ENCODE measurements around the gene CCDC149. TPM values are rescaled to one million over a fixed set of nuclear protein-coding genes. Genes with fewer than 3 reads are reported as not detected.

The CCDC149 gene
- total and polyA plus RNA-seq, 12 donors: 6.1 to 17.7 (median 9.3) TPM

DNA sequence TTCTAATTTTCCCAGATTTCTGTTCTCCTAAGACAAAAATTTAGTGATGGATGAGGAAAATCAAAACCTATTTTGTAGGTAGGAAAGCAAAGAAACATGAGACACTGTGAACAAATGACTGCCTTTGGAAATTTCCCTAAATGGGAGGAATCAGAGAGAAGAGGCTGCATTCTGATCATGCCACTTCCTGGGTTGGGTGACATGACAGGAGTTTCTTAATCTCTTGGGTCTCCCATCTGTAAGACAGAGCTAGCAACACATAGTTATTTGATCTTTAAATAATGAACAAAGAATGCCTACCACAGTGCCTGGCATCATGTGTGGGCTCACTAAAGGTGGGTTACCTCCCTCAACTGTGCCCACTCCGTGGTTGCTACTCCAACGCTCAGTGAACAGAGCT, 57.1 kb downstream of the CCDC149 start:
- Histone ChIP-seq H3K9me3 (no peaks in the 10 kb centered on the region), H3K27ac (no peak overlapping the region), H3K27me3 (no peaks in the 10 kb centered on the region), H3K4me1 (peaks cover 11 to 40% (median 21%) of the 10 kb centered on the region in 9 donors), H3K36me3 (peaks cover 0 to 13% (median 0%) of the 10 kb centered on the region in 9 donors), H3K4me3 (no peak overlapping the region)
- 98 to 100% methylated on average over 2 of the region's 2 CpGs for WGBS, 2 donors
- intact Hi-C loops (cut with DNase I): no loop called here
- ATAC-seq (no peak), DNase-seq (no peak)
- TF ChIP-seq, protein P1, sequence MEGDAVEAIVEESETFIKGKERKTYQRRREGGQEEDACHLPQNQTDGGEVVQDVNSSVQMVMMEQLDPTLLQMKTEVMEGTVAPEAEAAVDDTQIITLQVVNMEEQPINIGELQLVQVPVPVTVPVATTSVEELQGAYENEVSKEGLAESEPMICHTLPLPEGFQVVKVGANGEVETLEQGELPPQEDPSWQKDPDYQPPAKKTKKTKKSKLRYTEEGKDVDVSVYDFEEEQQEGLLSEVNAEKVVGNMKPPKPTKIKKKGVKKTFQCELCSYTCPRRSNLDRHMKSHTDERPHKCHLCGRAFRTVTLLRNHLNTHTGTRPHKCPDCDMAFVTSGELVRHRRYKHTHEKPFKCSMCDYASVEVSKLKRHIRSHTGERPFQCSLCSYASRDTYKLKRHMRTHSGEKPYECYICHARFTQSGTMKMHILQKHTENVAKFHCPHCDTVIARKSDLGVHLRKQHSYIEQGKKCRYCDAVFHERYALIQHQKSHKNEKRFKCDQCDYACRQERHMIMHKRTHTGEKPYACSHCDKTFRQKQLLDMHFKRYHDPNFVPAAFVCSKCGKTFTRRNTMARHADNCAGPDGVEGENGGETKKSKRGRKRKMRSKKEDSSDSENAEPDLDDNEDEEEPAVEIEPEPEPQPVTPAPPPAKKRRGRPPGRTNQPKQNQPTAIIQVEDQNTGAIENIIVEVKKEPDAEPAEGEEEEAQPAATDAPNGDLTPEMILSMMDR (IDR thresholded peaks at IDR 0.05): no peak

DNA sequence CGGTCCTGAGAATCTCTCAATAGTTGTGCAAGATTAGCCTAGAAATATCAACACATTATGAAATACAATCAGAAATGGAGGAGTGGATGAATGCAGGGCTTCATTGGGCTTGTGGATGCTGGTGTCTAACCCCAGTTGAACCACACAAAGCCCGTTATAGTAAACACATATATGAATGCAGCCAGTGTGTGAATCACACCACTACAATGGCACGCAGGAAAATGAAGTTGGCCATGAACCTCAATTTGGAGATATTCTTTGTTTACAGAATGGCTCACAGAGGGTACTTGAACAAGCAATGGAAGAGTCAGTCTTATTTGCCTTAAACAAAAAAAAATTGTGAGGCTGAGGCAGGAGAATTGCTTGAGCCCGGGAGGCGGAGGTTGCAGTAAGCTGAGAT, 59.7 kb downstream of the CCDC149 start:
- TF ChIP-seq, protein P1 (IDR thresholded peaks at IDR 0.05): no peak
- 92 to 97% methylated on average over 5 of the region's 5 CpGs for WGBS, 2 donors
- Histone ChIP-seq H3K9me3 (no peaks in the 10 kb centered on the region), H3K36me3 (peaks cover 0 to 19% (median 0%) of the 10 kb centered on the region in 9 donors), H3K27me3 (no peaks in the 10 kb centered on the region), H3K4me3 (no peak overlapping the region), H3K4me1 (peaks cover 4 to 32% (median 11%) of the 10 kb centered on the region in 9 donors), H3K27ac (no peak overlapping the region)
- intact Hi-C loops (cut with DNase I): no loop called here
- no peak for ATAC-seq
- no peak for DNase-seq

DNA sequence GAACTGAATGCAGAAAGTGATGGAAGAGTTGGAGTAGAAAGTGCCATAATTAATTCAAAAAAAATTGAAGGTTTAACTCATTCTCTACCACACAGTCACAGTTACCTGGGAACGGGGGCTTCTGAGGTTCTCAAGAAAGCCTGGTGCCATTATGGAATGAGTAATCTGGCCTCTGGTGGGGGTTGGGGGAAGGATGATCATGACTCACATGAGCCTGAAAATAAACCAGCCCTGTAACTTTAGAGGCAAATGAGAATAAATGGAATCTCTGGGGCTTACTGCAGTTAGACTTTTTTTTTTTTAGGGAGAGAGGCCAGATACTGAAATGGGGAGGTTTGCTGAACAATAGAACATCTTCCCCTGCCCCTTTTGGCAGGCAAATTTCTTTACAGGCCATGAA, 62.2 kb downstream of the CCDC149 start:
- intact Hi-C loops (cut with DNase I): no loop called here
- peak in 1 of 8 donors; percentile 31 for ATAC-seq
- Histone ChIP-seq H3K4me1 (peaks cover 0 to 21% (median 0%) of the 10 kb centered on the region in 9 donors), H3K36me3 (peaks cover 0 to 19% (median 0%) of the 10 kb centered on the region in 9 donors), H3K9me3 (no peaks in the 10 kb centered on the region), H3K27me3 (no peaks in the 10 kb centered on the region), H3K27ac (no peak overlapping the region), H3K4me3 (no peak overlapping the region)
- 92 to 94% methylated on average over 1 of the region's 1 CpG for WGBS, 2 donors
- TF ChIP-seq, protein P1 (IDR thresholded peaks at IDR 0.05): no peak
- DNase-seq: no peak

DNA sequence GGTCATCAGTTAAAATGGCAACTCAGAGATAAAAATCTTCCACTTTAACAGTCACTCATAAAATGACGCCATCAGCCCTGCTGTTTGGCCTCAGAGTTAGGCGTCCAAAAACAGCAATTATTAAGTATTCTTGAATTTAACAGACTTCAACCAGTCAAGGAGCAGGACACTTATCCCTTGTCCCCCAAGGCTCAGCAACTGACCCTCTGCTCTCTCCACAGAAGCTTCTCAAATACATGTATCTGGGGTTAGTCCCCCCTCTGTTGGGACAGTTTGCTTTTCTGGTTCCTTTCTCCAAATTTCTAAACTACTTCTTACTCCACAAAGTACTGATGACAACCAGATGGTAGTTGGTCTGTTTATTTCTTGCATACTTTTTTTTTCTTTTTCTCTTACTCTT, 63.1 kb downstream of the CCDC149 start:
- 94 to 95% methylated on average over 2 of the region's 2 CpGs for WGBS, 2 donors
- TF ChIP-seq, protein P1 (IDR thresholded peaks at IDR 0.05): no peak
- no peak overlapping the region for H3K27ac ChIP-seq
- no peaks in the 10 kb centered on the region for H3K9me3 ChIP-seq
- peaks cover 0 to 21% (median 0%) of the 10 kb centered on the region in 9 donors for H3K4me1 ChIP-seq
- H3K27me3 ChIP-seq: no peaks in the 10 kb centered on the region
- H3K36me3 ChIP-seq: peaks cover 0 to 19% (median 0%) of the 10 kb centered on the region in 9 donors
- no peak for ATAC-seq
- no peak overlapping the region for H3K4me3 ChIP-seq
- intact Hi-C loops (cut with DNase I): no loop called here
- no peak for DNase-seq

Data from heart right ventricle (tissue), 16 donors.